HG03558 (cell line): ENCODE measurements around the gene P2RY6.

Experiments
- ATAC-seq: cut with Tn5 transposase; IDR thresholded peaks from one replicate; pipeline ENCODE4 v1.9.1; 2021; ENCODE audit warnings: moderate number of reproducible peaks; ENCODE audit not compliant: unreplicated experiment; ENCODE audit errors: extremely low read depth

The P2RY6 gene

GRCh38 chr11:73236854-73237253 lies 35.3 kb upstream of the P2RY6 start:
- ATAC-seq: no peak

GRCh38 chr11:73237471-73238290 lies 34.5 kb upstream of the P2RY6 start:
- ATAC-seq: no peak

- ATAC-seq: no peak
Measured at GRCh38 chr11:73239111-73239521, 33.0 kb upstream of the P2RY6 start.

- no peak for ATAC-seq
Measured at GRCh38 chr11:73239571-73240189, 32.5 kb upstream of the P2RY6 start.

GRCh38 chr11:73240190-73240781 lies 31.9 kb upstream of the P2RY6 start:
- ATAC-seq: no peak

GRCh38 chr11:73241300-73241699 lies 30.8 kb upstream of the P2RY6 start:
- ATAC-seq: no peak

GRCh38 chr11:73242251-73243092 lies 29.7 kb upstream of the P2RY6 start:
- ATAC-seq: no peak

- ATAC-seq: no peak
Measured at GRCh38 chr11:73243093-73243485, 29.0 kb upstream of the P2RY6 start.

- ATAC-seq: no peak
Measured at GRCh38 chr11:73244589-73245240, 27.4 kb upstream of the P2RY6 start.

GRCh38 chr11:73245461-73245860 lies 26.7 kb upstream of the P2RY6 start:
- ATAC-seq: no peak

GRCh38 chr11:73246303-73246702 lies 25.8 kb upstream of the P2RY6 start:
- no peak for ATAC-seq

GRCh38 chr11:73248526-73249185 lies 23.5 kb upstream of the P2RY6 start:
- no peak for ATAC-seq

GRCh38 chr11:73249304-73249703 lies 22.8 kb upstream of the P2RY6 start:
- ATAC-seq: no peak

GRCh38 chr11:73249853-73250783 lies 22.0 kb upstream of the P2RY6 start:
- no peak for ATAC-seq

GRCh38 chr11:73252577-73253191 lies 19.5 kb upstream of the P2RY6 start:
- no peak for ATAC-seq

- ATAC-seq: no peak
Measured at GRCh38 chr11:73257342-73258103, 14.6 kb upstream of the P2RY6 start.
